ENCODE measurements around the gene NRN1.

- TF ChIP-seq POLR2A (IDR thresholded peaks at IDR 0.05) (no peak), CTCF (IDR thresholded peaks at IDR 0.05) (no peak)
Measured at GRCh38 chr6:5992551-5993225, 14.0 kb downstream of the NRN1 start.
